IMR-90 (cell line): ENCODE measurements around the gene SEC23IP. TPM values are rescaled to one million over a fixed set of nuclear protein-coding genes. Genes with fewer than 3 reads are reported as not detected.
"Not testable (repeated sequence)": the region's sequence is repeated elsewhere in the genome, so short reads cannot be mapped to it uniquely, and the experiment has no call there.

Experiments
- ATAC-seq: fragments of 200-7000 bp; cut with Tn5 transposase; 2 replicates; pipeline ENCODE4 v1.9.1; 2020; ENCODE audit warnings: low read depth, mild to moderate bottlenecking, moderate library complexity
- BruUV-seq: library from RNA; stranded (reverse); fragments of 400-500 nt; replicated peaks from 2 replicates; lab custom pipeline; 2021; lab: Mats Ljungman, UMichigan
- CTCF ChIA-PET: fragments of 300-600 bp; formaldehyde crosslinking; extraction: SDS; loops from one replicate; lab custom pipeline; 2021; ENCODE audit warnings: antibody characterized with exemption; lab: Yijun Ruan, JAX
- POLR2A ChIA-PET: fragments of 300-600 bp; sonication (Branson Sonifier 250); formaldehyde crosslinking; loops from one replicate; lab custom pipeline; 2022; ENCODE audit warnings: antibody characterized with exemption; ENCODE audit not compliant: unreplicated experiment; lab: Charles Lee
- DNase-seq: peaks from one replicate; pipeline ENCODE4 v3.0.0; 2013
- H2AFZ ChIP-seq: replicated peaks from 2 replicates; pipeline ENCODE3; 2013; ENCODE audit warnings: low read length, mild to moderate bottlenecking; ENCODE audit not compliant: poor library complexity
- H2AK5ac ChIP-seq: 2 replicates; pipeline ENCODE4 v1.6.1; 2013; ENCODE audit warnings: low read depth, low read length, inconsistent platforms
- H2AK9ac ChIP-seq: replicated peaks from 2 replicates; pipeline ENCODE3; 2013; ENCODE audit warnings: mild to moderate bottlenecking, low read depth, low read length, moderate library complexity; ENCODE audit not compliant: poor library complexity
- H2BK120ac ChIP-seq: 2 replicates; pipeline ENCODE4 v1.6.1; 2013; ENCODE audit warnings: low read depth, low read length, inconsistent platforms
- H2BK15ac ChIP-seq: 3 replicates; pipeline ENCODE4 v1.6.1; 2013; ENCODE audit warnings: low read depth, low read length, inconsistent platforms
- H2BK20ac ChIP-seq: 2 replicates; pipeline ENCODE4 v1.6.1; 2013; ENCODE audit warnings: low read depth, mild to moderate bottlenecking, inconsistent platforms, low read length, moderate library complexity
- H2BK5ac ChIP-seq: 2 replicates; pipeline ENCODE4 v1.6.1; 2013; ENCODE audit warnings: mild to moderate bottlenecking, low read depth, low read length, inconsistent platforms; ENCODE audit not compliant: poor library complexity, severe bottlenecking
- H3K14ac ChIP-seq: replicated peaks from 2 replicates; pipeline ENCODE4 v1.6.1; 2013; ENCODE audit warnings: low read depth, low read length, inconsistent platforms
- H3K18ac ChIP-seq: 2 replicates; pipeline ENCODE4 v1.6.1; 2013; ENCODE audit warnings: low read depth, low read length, control low read depth
- H3K23ac ChIP-seq: 2 replicates; pipeline ENCODE4 v1.6.1; 2013; ENCODE audit warnings: low read depth, low read length, inconsistent platforms
- H3K27ac ChIP-seq: 2 replicates; pipeline ENCODE4 v1.5.1; 2013; ENCODE audit warnings: mild to moderate bottlenecking, control low read depth, low read length; ENCODE audit not compliant: insufficient read depth
- H3K27me3 ChIP-seq: 2 replicates; pipeline ENCODE4 v1.6.1; 2013; ENCODE audit warnings: low read length; ENCODE audit not compliant: control insufficient read depth, insufficient read depth
- H3K36me3 ChIP-seq: 2 replicates; pipeline ENCODE4 v1.6.1; 2013; ENCODE audit warnings: low read length, mixed read lengths; ENCODE audit not compliant: control insufficient read depth, insufficient read depth
- H3K4ac ChIP-seq: 2 replicates; pipeline ENCODE4 v1.6.1; 2013; ENCODE audit warnings: low read depth, low read length, inconsistent platforms
- H3K4me1 ChIP-seq: 2 replicates; pipeline ENCODE4 v1.6.1; 2013; ENCODE audit warnings: low read length, mixed read lengths; ENCODE audit not compliant: control insufficient read depth, insufficient read depth
- H3K4me2 ChIP-seq: 2 replicates; pipeline ENCODE4 v1.6.1; 2013; ENCODE audit warnings: low read depth, mild to moderate bottlenecking, control low read depth, low read length, moderate library complexity
- H3K4me3 ChIP-seq: 2 replicates; pipeline ENCODE4 v1.5.1; 2013; ENCODE audit warnings: low read depth, mild to moderate bottlenecking, control low read depth, low read length, moderate library complexity; ENCODE audit not compliant: insufficient read depth
- H3K56ac ChIP-seq: 2 replicates; pipeline ENCODE4 v1.6.1; 2013; ENCODE audit warnings: low read length, inconsistent platforms; ENCODE audit not compliant: insufficient read depth; ENCODE audit errors: extremely low read depth
- H3K79me1 ChIP-seq, 2 experiments: 2 replicates each; pipeline ENCODE4 v1.6.1; 2013; ENCODE audit warnings: low read length in 2 of 2, inconsistent platforms in 1 of 2, low read depth in 1 of 2
- H3K9ac ChIP-seq: 2 replicates; pipeline ENCODE4 v1.6.1; 2013; ENCODE audit warnings: low read depth, low read length, control low read depth
- H3K9me1 ChIP-seq: 2 replicates; pipeline ENCODE4 v1.6.1; 2013; ENCODE audit warnings: low read length, inconsistent platforms; ENCODE audit not compliant: insufficient read depth
- H3K9me3 ChIP-seq: 2 replicates; pipeline ENCODE4 v1.6.1; 2013; ENCODE audit warnings: low read length; ENCODE audit not compliant: control insufficient read depth, insufficient read depth
- H4K20me1 ChIP-seq: 2 replicates; pipeline ENCODE4 v1.6.1; 2013; ENCODE audit warnings: low read length, inconsistent platforms; ENCODE audit not compliant: insufficient read depth
- H4K5ac ChIP-seq: 2 replicates; pipeline ENCODE4 v1.6.1; 2013; ENCODE audit warnings: mild to moderate bottlenecking, low read depth, low read length, control low read depth
- H4K8ac ChIP-seq, 2 experiments: 2 replicates each; pipeline ENCODE4 v1.6.1; 2013; ENCODE audit warnings: low read depth in 2 of 2, low read length in 2 of 2, control low read depth in 1 of 2, inconsistent platforms in 1 of 2
- H4K91ac ChIP-seq: 2 replicates; pipeline ENCODE4 v1.6.1; 2013; ENCODE audit warnings: low read depth, low read length, inconsistent platforms; ENCODE audit not compliant: insufficient read depth
- CEBPB ChIP-seq: IDR thresholded peaks from 2 replicates; pipeline ENCODE4 v1.6.1; 2012; ENCODE audit warnings: low read depth, low read length, improper control_type of control experiment
- WGBS, 2 experiments: methylation state at CpG; one replicate each; pipeline versions ENCODE4 v1.1.5 to v1.1.7; 2013; ENCODE audit warnings: missing lambda C conversion rate in 2 of 2; ENCODE audit not compliant: insufficient read length in 1 of 2; ENCODE audit errors: extremely low coverage in 2 of 2; 5-methylcytosine and 5-hydroxymethylcytosine counted together
- dilution Hi-C: fragments of 300-500 bp; cut with HindIII; formaldehyde crosslinking; loops from one replicate; pipeline ENCODE4 v1.14.3; 2018; ENCODE audit warnings: low sequenced_read_pairs; ENCODE audit not compliant: unreplicated experiment
- in situ Hi-C: fragments of 300-500 bp; cut with MboI; formaldehyde crosslinking; loops from 3 replicates; pipeline ENCODE4 v1.14.3; 2019; ENCODE audit warnings: low sequenced_read_pairs, inconsistent platforms, mixed read lengths
- intact Hi-C: fragments of 100-400 bp; cut with micrococcal nuclease; formaldehyde crosslinking; loops from 2 replicates; pipeline ENCODE4 v1.10.0; 2022
- polyA plus RNA-seq, 3 experiments: library from polyadenylated mRNA; depleted of rRNA; stranded (reverse); fragments of >200 nt; gene quantifications; 2 replicates each; pipeline ENCODE4 v1.2.3, GENCODE V29; 2012; ENCODE audit warnings: low replicate concordance in 1 of 3
- total RNA-seq: library from RNA; depleted of rRNA; stranded (reverse); fragments of >200 nt; gene quantifications from 2 replicates; pipeline ENCODE4 v1.2.3, GENCODE V29; 2012

SEC23IP gene
- total and polyA plus RNA-seq, 2 of the 4 experiments (the other 2 are of a cell fraction), result 37.4 to 39.8 TPM

DNA sequence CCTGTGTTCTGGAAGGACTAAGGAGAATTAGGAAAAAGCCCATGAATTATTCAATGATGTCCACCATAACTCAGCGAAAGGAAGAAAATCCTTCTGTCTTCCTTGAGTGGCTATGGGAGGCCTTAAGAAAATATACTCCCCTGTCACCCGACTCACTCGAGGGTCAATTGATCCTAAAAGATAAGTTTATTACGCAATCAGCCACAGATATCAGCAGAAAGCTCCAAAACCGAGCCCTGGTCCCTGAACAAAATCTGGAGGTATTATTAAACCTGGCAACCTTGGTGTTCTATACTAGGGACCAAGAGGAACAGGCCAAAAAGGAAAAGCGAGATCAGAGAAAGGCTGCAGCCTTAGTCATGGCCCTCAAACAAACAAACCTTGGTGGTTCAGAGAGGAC lies 6.5 kb upstream of the SEC23IP start:
- TF ChIP-seq CEBPB, result peak; percentile 61
- H3K56ac ChIP-seq, H3K4me3 ChIP-seq, H3K18ac ChIP-seq, in situ Hi-C loops, H4K91ac ChIP-seq, H2BK120ac ChIP-seq, H3K9me3 ChIP-seq, H3K27me3 ChIP-seq, H2AK5ac ChIP-seq, H4K8ac ChIP-seq, H3K4ac ChIP-seq, H2BK5ac ChIP-seq, H3K23ac ChIP-seq, POLR2A ChIA-PET, dilution Hi-C loops, H4K5ac ChIP-seq, H2BK20ac ChIP-seq, ATAC-seq, H3K36me3 ChIP-seq, DNase-seq, H2AFZ ChIP-seq, intact Hi-C loops, H3K9me1 ChIP-seq, H2AK9ac ChIP-seq, CTCF ChIA-PET, H3K4me1 ChIP-seq, H2BK15ac ChIP-seq, H3K9ac ChIP-seq, H3K79me1 ChIP-seq, H4K20me1 ChIP-seq, H3K27ac ChIP-seq, H3K14ac ChIP-seq, BruUV-seq, H3K4me2 ChIP-seq: not testable (repeated sequence)
- 78% methylated on average over 3 of the region's 6 CpGs; no CpG with 5 or more reads in 1 of the 2 experiments for WGBS, 2 experiments

GRCh38 chr10:119888715-119889114 lies 3.8 kb upstream of the SEC23IP start:
- intact Hi-C loops, H3K36me3 ChIP-seq, H4K5ac ChIP-seq, H3K27me3 ChIP-seq, H2BK20ac ChIP-seq, H3K9me3 ChIP-seq, H3K14ac ChIP-seq, POLR2A ChIA-PET, H4K91ac ChIP-seq, H3K4me1 ChIP-seq, in situ Hi-C loops, H3K4me3 ChIP-seq, H3K4me2 ChIP-seq, H2BK15ac ChIP-seq, DNase-seq, H4K8ac ChIP-seq, BruUV-seq, H4K20me1 ChIP-seq, H3K56ac ChIP-seq, dilution Hi-C loops, H3K9ac ChIP-seq, H3K4ac ChIP-seq, CTCF ChIA-PET, H2BK120ac ChIP-seq, H2AK5ac ChIP-seq, ATAC-seq, H2AK9ac ChIP-seq, H3K18ac ChIP-seq, H2BK5ac ChIP-seq, H3K27ac ChIP-seq, H3K9me1 ChIP-seq, H3K23ac ChIP-seq, H2AFZ ChIP-seq: not testable (repeated sequence)
- H3K79me1 ChIP-seq, result peaks cover 0 to 16% of the 10 kb centered on the region in 2 experiments; a peak in 2 of 4 replicates
- no CpG with 5 or more reads among the region's 3 CpGs for WGBS, 2 experiments
